ENCODE measurements around the gene BCL6. TPM values are rescaled to one million over a fixed set of nuclear protein-coding genes. Genes with fewer than 3 reads are reported as not detected.

Gene BCL6
- total and polyA plus RNA-seq, 12 donors, result 27.9 to 154 (median 47.6) TPM

- DNase-seq (no peak), ATAC-seq (no peak)
- 51 to 53% methylated on average over 4 of the region's 4 CpGs for WGBS, 2 donors
- no peaks in the 10 kb centered on the region for H3K36me3 ChIP-seq
- H3K27ac ChIP-seq, result peak overlapping the region in 6 of 10 donors; percentile 11 to 74 (median 58)
- no peaks in the 10 kb centered on the region for H3K9me3 ChIP-seq
- no peak overlapping the region for H3K4me3 ChIP-seq
- intact Hi-C loops (cut with DNase I), result no loop called here
- TF ChIP-seq CTCF (IDR thresholded peaks at IDR 0.05), result no peak
- no peaks in the 10 kb centered on the region for H3K27me3 ChIP-seq
- H3K4me1 ChIP-seq, result peaks cover 0 to 25% (median 8%) of the 10 kb centered on the region in 9 donors
Observed at GRCh38 chr3:187696021-187696420, 49.2 kb downstream of the BCL6 start.

- ATAC-seq, result peak; percentile 54 to 82 (median 60)
- no peaks in the 10 kb centered on the region for H3K9me3 ChIP-seq
- no peaks in the 10 kb centered on the region for H3K27me3 ChIP-seq
- no peaks in the 10 kb centered on the region for H3K36me3 ChIP-seq
- peak overlapping the region in 1 of 10 donors; percentile 2 for H3K4me3 ChIP-seq
- peak in 1 of 2 donors; percentile 42 for DNase-seq
- TF ChIP-seq CTCF (IDR thresholded peaks at IDR 0.05), result no peak
- peak overlapping the region in 6 of 10 donors; percentile 42 to 74 (median 58) for H3K27ac ChIP-seq
- WGBS, 2 donors, result 68 to 75% methylated on average over 4 of the region's 4 CpGs
- intact Hi-C loops (cut with DNase I), result no loop called here
- H3K4me1 ChIP-seq, result peaks cover 0 to 25% (median 8%) of the 10 kb centered on the region in 9 donors
Observed at GRCh38 chr3:187695449-187695848, 49.8 kb downstream of the BCL6 start.

- Histone ChIP-seq H3K36me3 (no peaks in the 10 kb centered on the region), H3K4me3 (no peak overlapping the region), H3K4me1 (peaks cover 0 to 25% (median 8%) of the 10 kb centered on the region in 9 donors), H3K9me3 (no peaks in the 10 kb centered on the region), H3K27me3 (no peaks in the 10 kb centered on the region), H3K27ac (peak overlapping the region in 4 of 10 donors; percentile 44 to 74 (median 54))
- TF ChIP-seq CTCF (IDR thresholded peaks at IDR 0.05), result no peak
- 13 to 18% methylated on average over 3 of the region's 3 CpGs for WGBS, 2 donors
- intact Hi-C loops (cut with DNase I), result no loop called here
- peak in 6 of 8 donors; percentile 31 to 87 (median 59) for ATAC-seq
- DNase-seq, result peak in 1 of 2 donors; percentile 23
Observed at GRCh38 chr3:187694801-187695200, 50.5 kb downstream of the BCL6 start.

GRCh38 chr3:187693431-187693830 is 51.8 kb downstream of the BCL6 start:
- DNase-seq, result no peak
- TF ChIP-seq CTCF (IDR thresholded peaks at IDR 0.05), result no peak
- Histone ChIP-seq H3K36me3 (no peaks in the 10 kb centered on the region), H3K4me1 (peaks cover 0 to 25% (median 8%) of the 10 kb centered on the region in 9 donors), H3K27me3 (no peaks in the 10 kb centered on the region), H3K27ac (no peak overlapping the region), H3K9me3 (no peaks in the 10 kb centered on the region), H3K4me3 (no peak overlapping the region)
- 97 to 100% methylated on average over 1 of the region's 1 CpG for WGBS, 2 donors
- intact Hi-C loops (cut with DNase I), result no loop called here
- ATAC-seq, result no peak

Data from heart right ventricle (tissue), 16 donors.